Thyroid gland (tissue), 4 donors: ENCODE results near the gene LGALSL.

ENCODE experiments used
- POLR2A ChIP-seq, 2 donors: fragments of 450-650 bp; IDR thresholded peaks; one replicate each; pipeline ENCODE4 v1.6.1; 2017; ENCODE audit warnings: antibody characterized with exemption in 2 of 2, mild to moderate bottlenecking in 2 of 2, moderate library complexity in 1 of 2
- TF ChIP-seq, protein P1 (sequence below), 6 experiments: fragments of 200-600 bp in 3 of 6; fragments of 450-650 bp in 3 of 6; sonication (generic) in 3 of 6; IDR thresholded peaks; one replicate each; pipeline ENCODE4 v1.5.1; 2016 to 2019; ENCODE audit warnings: antibody characterized with exemption in 6 of 6, mild to moderate bottlenecking in 2 of 6, inconsistent platforms in 1 of 6, moderate library complexity in 1 of 6

- TF ChIP-seq, protein P1, sequence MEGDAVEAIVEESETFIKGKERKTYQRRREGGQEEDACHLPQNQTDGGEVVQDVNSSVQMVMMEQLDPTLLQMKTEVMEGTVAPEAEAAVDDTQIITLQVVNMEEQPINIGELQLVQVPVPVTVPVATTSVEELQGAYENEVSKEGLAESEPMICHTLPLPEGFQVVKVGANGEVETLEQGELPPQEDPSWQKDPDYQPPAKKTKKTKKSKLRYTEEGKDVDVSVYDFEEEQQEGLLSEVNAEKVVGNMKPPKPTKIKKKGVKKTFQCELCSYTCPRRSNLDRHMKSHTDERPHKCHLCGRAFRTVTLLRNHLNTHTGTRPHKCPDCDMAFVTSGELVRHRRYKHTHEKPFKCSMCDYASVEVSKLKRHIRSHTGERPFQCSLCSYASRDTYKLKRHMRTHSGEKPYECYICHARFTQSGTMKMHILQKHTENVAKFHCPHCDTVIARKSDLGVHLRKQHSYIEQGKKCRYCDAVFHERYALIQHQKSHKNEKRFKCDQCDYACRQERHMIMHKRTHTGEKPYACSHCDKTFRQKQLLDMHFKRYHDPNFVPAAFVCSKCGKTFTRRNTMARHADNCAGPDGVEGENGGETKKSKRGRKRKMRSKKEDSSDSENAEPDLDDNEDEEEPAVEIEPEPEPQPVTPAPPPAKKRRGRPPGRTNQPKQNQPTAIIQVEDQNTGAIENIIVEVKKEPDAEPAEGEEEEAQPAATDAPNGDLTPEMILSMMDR (IDR thresholded peaks at IDR 0.05) = no peak
- no peak for TF ChIP-seq POLR2A (IDR thresholded peaks at IDR 0.05)
These were observed 6.5 kb upstream of the LGALSL start for GRCh38 chr2:64447317-64448040.
